Non-pigmented ciliary epithelial cell (primary cell): ENCODE measurements around the gene MRPL11.
A peak's percentile ranks its signal among the peaks of the same experiment; 100 is the strongest.

Experiments used
- DNase-seq: peaks from one replicate; pipeline ENCODE4 v3.0.0-alpha.2; 2010; ENCODE audit warnings: low read depth

MRPL11 gene

DNA sequence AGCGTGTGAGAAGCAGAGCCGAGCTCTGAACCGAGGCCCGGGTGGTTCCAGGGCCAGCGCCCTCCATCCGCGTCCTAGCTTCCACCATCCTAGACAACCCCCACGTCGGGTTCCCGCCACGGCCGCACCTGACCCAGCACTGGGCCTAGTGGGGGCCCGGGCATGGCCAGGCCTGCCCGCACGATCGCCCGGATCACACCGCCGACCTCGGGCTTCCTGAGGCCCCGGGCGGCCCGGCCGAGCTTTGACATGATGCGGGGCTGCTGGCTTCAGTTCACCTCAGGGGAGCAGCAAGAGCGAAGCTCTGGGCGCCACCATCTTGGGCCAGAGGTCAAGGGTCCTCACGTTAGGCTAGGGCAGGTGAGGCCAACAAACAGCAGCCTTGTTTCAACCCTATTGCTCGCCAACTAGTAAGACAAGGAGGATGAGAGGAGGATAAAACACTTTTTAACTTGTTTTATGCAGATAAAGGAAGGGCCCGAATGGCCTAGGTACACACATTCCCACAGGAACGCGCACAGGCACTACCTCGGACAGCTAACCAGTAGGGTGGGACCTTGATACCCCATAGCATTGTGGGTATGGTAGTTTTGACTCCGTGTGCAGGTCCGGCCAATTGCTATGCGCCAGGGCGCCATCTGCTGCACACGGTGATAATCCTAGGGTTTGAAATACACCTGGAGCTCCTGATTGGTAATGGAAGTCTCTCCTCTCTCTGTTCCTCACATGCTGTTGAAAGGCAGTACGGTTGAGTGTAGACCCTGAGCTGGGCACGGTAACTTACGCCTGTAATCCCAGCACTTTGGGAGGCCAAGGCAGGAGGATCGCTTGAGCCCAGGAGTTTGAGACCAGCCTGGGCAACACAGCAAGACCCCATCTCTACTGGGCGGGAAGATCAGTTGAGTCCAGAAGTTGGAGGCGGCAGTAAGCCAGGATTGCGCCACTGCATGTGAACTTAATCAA, at the start of gene MRPL11:
Gene MRPL11, minus strand, starts transcription at position 345 of the 963 bp plus-strand sequence. Its CDS starts 94 bp downstream, at position 251.
- peak; percentile 81 for DNase-seq

DNA sequence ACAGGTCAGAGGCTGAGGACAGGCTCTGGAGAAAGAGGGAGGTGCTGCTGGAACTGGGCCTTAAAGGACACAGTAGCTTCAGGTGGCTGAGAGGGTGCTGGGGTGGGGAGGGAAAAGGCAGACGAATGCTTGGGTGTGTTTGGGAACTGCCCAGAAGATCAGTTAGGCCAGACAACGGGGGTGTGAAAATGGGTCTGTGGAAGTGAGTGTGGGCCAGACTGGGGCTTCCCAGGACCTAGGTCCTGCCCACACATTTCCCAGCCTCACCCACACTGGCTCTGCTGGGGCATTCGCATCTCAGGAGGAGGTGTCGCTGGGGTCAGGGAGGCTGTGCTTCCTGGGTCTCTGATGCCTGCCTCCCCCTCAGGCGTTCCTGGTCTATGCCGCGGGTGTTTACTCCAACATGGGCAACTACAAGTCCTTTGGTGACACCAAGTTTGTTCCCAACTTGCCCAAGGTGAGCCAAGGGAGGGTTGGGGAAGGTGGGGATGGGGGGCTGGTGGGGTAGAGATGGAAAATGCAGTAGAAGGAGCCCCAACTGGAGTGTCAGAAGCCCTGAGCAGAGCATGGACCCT, 46.2 kb upstream of the MRPL11 start:
- DNase-seq, result no peak

DNA sequence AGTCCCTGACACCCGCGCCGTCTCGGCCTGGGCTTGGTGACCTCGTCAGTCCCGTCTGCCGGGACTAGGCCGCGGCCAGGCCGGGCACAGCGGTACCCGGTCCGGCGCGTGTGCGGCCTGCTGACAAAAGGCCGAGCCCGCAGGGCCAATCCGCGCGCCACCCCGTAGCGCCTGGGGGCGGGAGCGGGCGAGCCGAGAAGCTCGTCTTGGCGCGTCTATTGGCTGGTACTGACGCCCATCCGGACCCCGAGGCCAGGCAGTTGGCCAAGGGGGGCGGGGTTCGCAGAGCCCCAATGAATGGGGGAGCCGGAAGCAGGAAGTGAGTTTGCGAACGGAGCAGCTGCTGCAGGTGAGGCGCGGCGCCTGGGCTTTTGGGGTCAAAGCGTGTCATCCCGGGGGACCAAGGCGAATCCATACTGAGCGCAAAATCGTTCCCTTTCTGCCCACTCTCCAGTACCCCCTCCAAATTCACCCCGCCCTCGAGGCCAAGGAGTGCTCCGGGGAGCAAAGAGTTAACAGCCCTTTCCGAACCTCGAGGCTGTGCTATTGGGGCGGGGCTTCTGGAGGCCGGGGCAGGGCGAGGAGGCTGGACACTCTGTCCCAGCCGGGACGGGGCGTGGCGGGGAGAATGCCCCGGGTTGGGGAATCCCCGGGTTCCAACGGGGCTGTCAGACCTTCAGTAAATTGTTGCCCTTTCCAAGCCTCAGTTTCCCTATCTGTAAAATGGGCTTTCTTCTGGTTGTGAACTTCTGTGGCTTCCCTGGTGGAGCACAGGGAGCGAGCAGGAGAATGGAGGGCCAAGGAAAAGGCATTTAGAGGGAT, 41.7 kb upstream of the MRPL11 start, which contains the start of gene DPP3:
Gene DPP3, plus strand, starts transcription at position 318 of the 822 bp plus-strand sequence. CDS start 1,767 bp downstream, outside the sequence.
- DNase-seq, result peak; percentile 65

DNA sequence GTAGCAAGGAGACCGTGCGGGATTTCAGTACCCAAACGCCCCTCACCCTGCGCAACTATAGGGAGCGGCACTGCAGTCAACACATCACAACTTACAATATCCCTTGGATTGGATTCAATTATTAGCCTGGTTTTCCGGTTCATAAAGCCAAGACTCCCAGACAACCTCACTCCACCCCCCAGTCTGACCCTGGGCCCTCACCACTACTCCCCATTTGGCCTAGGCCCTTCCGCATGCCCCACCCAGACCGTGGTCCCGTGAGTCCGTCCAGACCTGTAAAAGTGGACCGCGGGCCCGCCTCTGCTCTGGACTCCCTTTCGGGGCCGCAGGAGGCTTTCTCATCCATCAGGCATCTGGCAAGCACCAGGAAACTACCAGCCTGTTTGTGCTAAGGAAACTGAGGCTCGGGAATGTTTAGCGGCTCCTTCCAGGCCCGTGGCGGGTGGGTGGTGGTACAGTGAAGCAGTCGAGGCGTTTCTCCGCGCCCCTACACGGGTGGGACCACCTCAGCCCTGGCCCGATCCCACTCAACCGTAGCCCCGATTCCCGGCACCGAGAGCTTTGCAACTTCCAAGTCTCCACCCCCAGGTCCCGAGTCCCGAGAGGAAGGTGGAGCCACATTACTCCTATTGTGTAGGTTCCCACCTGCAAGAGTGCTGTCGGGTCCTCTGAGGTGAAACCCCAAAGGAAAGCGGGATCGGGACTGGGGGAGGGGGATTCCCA, 40.9 kb upstream of the MRPL11 start:
- DNase-seq, result no peak

DNA sequence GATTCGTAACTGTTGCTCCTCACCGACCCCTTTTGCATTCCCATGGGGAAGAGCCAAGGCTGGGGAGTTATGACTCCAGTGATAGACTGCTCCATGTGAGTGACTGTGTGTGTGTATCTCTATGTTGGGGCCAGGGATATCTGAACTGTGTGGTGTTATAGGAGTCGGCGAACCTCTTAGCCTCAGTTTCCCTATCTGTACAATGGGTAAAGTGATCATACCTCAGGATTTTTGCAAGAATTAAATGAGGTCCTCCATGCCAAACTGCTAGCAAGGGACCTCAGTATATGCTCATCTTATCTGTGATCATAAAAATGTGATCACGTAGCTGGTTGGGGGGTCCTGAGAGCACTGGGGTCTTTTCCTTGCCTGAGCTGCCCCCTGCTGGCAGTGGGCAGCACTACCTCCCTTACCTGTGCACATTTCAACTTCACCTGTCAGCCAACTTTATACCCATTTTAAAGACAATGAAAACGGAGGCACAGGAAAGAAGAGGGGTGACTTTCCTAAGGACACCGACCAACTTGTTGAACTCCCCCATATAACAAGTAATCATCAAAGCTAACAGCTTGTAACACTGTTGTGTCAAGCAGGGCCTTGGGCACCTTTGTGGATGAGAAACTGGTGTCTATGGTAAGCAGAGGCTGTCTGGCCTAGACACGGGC, 40.2 kb upstream of the MRPL11 start:
- DNase-seq, result no peak

DNA sequence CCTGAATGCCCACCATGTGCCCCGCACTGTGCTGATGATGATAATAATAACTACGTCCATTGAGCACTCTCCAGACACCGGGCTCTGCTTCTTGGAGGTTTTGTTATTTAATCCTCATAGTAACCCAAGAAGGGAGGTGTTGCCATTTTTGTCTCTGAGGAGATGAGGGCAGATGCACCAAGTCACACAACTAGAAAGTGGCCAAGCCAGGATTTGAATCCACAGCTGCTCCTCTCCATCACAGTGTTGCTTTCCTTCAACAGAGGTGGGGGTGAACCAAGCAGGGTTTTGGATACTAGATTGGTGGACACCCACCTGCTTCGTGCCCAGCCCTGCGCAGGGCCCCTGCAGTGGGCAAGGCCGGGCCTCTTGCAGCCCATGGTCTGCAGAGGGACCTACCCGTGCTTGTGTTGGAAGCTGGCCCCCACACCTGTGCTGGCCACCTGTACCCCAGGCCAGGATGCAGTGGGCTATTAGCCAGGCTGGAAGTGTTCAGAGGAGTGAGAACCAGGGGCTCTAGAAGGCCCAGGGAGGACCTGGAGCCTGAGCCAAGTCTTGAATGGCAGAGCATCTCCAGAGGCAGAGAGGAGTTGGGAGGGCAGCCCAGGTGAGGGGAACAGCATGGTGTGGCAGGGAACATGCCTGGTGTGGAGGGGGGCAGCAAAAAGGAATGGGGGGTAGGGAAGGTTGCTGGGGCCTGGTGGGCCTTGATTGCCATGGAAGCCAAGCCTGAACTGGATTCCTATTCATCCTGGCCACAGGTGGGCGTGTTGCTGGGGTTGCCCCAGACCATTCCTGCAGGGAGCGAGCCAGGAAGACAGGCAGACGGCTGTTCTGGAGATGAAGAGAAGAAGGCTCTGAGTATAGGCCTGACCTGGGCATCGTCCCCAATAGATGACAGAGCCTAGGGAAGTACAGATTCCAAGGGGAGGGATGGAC, 38.9 kb upstream of the MRPL11 start:
- no peak for DNase-seq

DNA sequence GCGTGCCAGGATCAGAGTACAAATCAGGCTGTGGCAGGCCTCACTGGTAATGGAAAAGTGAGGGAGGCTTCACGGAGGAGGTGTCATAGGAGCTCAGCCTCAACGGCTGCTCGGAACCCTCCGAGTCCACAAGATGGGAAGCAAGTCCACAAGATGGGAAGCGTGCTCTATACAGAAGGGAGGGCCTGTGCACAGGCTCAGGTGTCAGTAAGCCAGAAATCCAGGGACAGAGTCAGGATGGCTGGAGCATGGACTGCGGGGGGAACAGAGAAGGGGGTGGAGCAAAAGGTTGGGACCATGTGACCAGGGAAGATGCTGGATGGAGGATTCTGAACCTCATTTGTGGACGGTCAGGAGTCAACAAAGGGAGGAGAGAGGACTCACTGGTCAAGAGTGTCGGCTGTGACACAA, 38.2 kb upstream of the MRPL11 start:
- no peak for DNase-seq

DNA sequence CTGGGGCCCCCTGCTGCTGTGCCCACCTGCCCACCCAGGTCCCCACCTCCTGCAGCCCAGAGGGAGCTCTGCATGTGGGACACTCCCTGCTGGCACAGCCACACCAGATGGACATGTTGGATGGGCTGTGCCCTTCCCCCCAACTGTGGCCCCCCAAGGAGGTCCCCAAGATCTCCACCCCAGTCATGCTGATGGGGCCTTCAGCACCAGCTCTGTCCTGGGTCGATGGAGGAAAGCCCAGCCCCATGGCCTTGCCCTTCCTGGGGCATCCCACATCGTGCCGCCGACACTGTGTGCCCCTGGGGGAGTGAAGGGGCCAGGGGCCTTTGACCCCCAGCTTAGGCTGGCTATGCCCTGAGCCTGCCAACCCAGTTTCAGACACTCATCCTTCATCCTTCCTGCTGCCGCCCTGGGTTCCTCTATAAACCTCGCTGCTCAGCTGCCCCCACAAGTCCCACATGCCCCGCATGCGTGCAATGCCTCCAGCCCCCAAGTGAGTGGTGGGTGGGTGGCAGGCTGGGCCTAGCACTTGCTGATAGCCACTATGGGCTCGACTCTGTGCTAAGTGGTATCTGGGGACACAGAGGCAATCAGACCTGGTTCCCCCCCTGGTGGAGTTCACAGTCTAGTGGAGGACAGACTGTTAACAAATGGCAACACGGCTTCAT, 37.7 kb upstream of the MRPL11 start:
- no peak for DNase-seq

DNA sequence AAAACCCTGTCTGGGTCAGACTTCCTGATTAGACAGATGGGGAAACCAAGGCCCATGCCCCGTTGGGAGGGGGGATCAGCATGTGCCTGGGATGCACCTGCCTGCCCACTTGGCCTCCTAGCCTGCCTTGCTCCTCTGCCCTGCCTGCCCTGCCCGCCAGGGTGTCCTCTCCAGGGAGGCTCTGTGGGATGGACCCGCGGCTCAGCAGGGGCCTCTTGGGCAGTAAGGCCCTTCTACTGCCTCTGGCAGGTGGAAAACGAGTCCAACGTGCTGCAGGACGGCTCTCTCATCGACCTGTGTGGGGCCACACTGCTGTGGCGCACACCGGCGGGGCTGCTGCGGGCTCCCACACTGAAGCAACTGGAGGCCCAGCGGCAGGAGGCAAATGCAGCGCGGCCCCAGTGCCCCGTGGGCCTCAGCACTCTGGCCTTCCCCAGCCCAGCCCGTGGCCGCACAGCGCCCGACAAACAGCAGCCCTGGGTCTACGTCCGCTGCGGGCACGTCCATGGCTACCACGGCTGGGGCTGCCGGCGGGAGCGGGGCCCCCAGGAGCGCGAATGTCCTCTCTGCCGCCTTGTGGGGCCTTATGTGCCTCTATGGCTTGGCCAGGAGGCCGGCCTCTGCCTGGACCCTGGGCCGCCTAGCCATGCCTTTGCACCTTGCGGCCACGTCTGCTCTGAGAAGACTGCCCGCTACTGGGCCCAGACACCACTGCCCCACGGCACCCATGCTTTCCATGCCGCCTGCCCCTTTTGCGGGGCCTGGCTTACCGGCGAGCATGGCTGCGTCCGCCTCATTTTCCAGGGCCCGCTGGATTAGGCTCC, 36.9 kb upstream of the MRPL11 start:
- DNase-seq, result no peak

DNA sequence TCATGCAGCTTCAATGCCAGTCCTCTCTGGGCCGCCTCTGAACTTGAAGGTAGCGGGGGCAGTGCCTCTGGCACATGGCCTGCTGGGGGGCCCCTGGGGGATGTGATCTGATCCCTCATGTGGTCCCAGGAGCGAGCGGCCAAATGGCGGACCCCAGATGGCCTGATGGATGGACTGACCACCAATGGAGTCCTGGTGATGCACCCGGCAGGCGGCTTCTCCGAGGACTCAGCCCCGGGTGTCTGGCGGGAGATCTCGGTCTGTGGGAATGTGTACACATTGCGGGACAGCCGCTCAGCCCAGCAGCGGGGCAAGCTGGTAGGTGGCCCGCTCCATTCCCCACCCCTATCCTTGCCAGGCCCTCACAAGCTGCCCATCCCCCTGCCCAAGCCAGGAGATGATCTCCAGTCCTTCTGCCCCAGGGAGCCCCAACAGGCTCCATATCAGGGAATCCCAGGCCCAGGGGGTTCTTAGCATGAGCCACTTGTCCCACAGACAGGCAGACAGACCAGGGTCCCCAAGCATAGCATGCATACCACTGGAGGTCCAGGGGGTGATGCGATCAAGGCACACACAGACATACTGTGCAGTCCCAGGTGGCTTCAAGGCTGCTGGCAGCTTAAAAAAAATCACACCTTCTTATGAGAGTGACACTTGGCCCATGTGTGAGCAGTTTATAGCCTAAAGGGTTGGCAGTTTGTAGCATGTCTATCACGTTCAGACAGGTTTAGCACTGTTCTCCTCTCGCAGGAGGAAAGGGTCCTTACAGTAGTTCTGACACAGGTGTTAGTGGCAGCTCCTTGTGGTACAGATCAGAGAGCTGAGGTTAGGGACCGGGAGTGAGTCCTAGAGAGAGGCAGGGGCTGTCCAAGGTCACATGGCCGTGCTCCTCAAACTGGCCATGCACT, 35.2 kb upstream of the MRPL11 start:
- DNase-seq, result no peak

DNA sequence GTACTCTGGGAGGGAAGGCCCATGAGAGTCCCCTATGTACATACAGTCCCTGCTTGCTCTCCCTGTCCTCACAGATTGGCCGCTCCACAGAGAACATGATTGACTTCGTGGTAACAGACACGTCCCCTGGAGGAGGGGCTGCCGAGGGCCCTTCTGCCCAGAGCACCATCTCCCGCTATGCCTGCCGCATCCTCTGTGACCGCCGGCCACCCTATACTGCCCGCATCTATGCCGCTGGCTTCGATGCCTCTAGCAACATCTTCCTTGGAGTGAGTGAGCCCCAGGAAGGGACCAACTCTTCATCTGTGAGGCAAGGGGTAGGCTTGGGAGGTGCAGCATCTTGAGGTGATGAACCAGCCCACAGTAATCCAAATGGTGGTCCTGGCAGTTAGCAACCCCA, 34.5 kb upstream of the MRPL11 start:
- DNase-seq, result no peak

DNA sequence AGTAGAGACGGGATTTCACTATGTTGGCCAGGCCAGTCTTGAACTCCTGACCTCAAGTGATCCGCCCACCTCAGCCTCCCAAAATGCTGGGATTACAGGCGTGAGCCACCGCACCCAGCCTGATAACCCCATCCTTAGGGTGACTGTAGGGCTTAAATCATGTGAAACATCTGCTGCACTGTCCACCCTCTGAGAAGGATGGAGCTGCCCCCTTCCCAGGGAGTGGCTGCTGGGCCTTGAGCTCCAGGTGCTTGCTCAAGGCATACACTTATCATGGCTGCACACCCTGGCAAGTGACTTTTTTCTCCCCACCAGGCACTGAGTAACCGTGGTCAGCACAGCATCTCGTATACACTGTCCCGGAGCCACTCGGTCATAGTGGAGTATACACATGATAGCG, 33.4 kb upstream of the MRPL11 start:
- no peak for DNase-seq

DNA sequence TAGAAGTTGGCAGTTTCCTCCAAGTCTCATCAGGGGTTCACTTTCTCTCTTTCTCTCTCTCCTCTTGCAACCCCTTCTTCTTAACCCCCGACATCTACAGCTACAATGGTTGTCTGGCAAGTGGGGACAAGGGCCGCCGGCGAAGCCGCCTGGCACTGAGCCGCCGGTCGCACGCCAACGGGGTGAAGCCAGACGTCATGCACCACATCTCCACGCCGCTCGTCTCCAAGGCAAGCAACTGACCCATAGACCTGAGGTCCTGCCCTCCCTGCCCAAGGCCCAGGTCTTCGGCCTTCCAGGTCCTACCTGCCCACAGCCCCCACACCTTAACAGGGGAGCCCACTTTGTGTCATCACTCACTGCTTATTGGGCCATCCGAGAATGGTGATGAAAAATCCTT, 32.5 kb upstream of the MRPL11 start:
- no peak for DNase-seq

DNA sequence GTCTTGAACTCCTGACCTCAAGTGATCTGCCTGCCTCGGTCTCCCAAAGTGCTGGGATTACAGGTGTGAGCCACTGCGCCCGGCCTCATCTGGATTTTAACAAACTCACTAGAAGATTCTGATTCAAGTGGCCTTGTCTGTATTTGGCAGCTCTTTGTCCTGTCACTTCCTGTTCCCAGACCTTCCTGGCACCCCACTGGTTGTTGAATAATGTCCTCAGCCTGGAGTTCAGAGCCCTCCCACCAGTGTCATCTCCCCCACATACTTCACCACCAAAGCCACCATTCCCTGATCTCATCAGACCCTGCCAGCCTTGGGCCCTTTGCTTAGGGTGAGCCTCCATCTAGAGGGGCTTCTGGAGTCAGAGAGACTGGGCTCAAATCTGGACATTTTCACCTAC, 31.4 kb upstream of the MRPL11 start:
- DNase-seq, result no peak

DNA sequence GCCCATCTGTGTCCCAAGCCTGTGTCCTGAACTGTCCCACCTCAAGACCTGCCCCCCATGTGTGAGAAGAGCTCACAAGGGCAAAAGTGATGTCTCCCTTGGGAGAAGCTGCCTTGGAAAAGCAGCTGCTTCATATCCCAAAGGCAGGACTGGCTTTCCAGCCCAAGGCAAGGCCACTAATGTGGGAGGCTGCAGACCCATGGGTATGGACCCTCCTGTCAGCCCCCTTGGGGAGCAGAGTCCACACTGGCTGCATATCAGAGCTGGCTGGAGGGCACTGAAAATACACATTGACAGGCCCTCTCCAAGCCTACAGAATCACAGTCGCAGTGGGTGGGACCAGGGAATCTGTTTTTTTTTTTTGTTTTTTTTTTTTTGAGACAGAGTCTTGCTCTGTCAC, 30.8 kb upstream of the MRPL11 start:
- DNase-seq, result no peak

DNA sequence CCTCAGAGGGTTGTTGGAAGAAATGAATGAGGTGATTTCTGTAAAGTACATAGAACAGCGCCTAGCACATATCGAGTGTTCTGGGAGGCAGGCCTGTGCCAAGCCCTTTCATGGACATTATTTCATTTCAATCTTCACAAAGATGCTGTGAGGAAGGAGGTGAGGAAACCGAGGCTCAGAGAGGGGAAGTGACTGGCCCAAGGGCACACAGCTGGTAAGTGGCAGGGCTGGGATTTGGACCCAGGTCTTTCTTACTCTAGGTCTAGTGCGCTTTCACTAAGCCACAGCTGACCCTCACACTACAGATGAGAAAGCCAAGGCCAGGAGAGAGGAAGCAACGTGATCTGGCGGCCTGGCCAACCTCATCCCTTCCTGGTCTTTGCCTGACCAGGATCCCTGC, 30.0 kb upstream of the MRPL11 start:
- no peak for DNase-seq

DNA sequence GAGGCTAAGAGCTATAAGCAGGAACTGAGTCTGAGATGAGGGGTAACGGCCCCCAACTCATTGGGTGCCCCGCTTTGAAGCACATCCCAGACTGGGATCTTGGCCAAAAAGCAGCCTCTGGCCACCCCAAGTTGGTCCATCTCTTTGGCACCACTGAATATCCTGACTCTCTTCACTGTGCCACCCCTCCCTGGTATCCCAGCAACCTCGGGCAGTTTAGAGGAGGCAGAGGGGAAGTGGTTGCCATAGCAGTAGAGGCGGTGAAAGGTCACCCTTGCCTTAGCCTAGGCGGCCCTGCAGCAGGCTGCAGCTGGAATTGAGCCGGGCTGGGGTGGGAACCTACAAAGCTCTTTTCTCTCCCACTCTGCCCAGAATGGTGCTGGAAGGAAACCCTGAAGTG, 29.1 kb upstream of the MRPL11 start:
- no peak for DNase-seq
